ENCODE results near the gene CSNK1G3. TPM values are rescaled to one million over a fixed set of nuclear protein-coding genes. Genes with fewer than 3 reads are reported as not detected.

The CSNK1G3 gene
- polyA plus RNA-seq, 2 of the 4 experiments (the other 2 are of a cell fraction) = 24.0 to 50.9 TPM

DNA sequence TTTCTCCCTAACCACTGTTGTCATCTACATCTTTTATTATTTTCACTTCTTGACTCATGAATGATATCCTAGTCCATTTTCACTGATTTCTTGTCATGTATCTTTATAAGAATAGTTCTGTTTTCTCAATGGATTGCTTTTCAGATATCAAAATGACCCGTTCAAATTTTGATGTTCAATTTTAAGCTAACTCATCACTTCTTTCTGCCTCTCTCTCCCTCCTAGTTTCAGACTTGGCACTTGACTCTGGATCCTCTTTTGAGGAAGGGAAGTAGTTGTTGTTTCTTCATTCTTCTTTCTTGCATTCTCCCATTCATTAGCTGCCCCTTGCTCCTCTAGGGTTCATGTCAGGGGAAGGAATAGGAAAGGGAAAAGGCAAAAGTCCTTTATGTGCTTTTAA is 23.7 kb downstream of the CSNK1G3 start:
- H3K4me3 ChIP-seq = no peak overlapping the region
- DNase-seq (ENCODE audit: low read depth in 1 of 2, low spot score in 1 of 2) (no peak), ATAC-seq (no peak), FAIRE-seq (no peak)
- H3K27ac ChIP-seq = no peak overlapping the region
- 86% methylated on average over 1 of the region's 1 CpG for WGBS (ENCODE audit: missing lambda C conversion rate)
- 0 out of 3 replicates have a peak, but pooled peaks cover 5% of the 10 kb centered on the region for H3K4me1 ChIP-seq
- TF ChIP-seq MAFK (IDR thresholded peaks at IDR 0.05; ENCODE audit: partially characterized antibody) = peak; percentile 82
- TF ChIP-seq, protein P1, sequence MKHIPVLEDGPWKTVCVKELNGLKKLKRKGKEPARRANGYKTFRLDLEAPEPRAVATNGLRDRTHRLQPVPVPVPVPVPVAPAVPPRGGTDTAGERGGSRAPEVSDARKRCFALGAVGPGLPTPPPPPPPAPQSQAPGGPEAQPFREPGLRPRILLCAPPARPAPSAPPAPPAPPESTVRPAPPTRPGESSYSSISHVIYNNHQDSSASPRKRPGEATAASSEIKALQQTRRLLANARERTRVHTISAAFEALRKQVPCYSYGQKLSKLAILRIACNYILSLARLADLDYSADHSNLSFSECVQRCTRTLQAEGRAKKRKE (CRISPR knock-in tag; IDR thresholded peaks at IDR 0.05; ENCODE audit: low read depth) = no peak
- H3K9me3 ChIP-seq = no peaks in the 10 kb centered on the region
- no peak overlapping the region for H3K4me2 ChIP-seq
- CTCF ChIA-PET = no interaction called here
- POLR2A ChIA-PET = no interaction called here

DNA sequence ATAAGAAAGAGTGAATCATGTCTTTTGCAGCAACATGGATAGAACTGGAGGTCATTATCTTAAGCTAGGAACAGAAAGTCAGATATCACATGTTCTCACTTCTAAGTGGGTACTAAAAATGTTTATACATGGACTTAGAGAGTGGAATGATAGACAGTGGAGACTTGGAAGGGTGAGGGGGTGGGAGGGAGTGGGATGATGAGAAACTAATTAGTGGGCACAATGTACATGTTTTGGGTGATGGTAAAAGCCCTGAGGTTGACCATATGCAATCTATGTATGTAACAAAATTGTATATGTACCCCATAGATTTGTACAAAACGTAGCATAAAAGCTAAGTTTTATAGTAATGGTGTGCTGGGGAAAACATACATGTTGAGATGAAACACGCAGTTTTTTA is 25.3 kb downstream of the CSNK1G3 start:
- ATAC-seq = no peak
- H3K27ac ChIP-seq = no peak overlapping the region
- H3K4me1 ChIP-seq = 0 out of 3 replicates have a peak, but pooled peaks cover 5% of the 10 kb centered on the region
- H3K4me3 ChIP-seq = no peak overlapping the region
- no peak for DNase-seq (ENCODE audit: low read depth in 1 of 2, low spot score in 1 of 2)
- ChIA-PET CTCF (no interaction called here), POLR2A (interaction anchor here (0.6 kb wide), 1 partner anchor 30 kb away, joined by 4 read pairs; no protein-coding TSS in a partner anchor)
- no peaks in the 10 kb centered on the region for H3K9me3 ChIP-seq
- WGBS (ENCODE audit: missing lambda C conversion rate) = 81% methylated on average over 2 of the region's 2 CpGs
- no peak overlapping the region for H3K4me2 ChIP-seq
- TF ChIP-seq KDM1A (IDR thresholded peaks at IDR 0.05; ENCODE audit: low read depth) = no peak
- TF ChIP-seq, protein P2, sequence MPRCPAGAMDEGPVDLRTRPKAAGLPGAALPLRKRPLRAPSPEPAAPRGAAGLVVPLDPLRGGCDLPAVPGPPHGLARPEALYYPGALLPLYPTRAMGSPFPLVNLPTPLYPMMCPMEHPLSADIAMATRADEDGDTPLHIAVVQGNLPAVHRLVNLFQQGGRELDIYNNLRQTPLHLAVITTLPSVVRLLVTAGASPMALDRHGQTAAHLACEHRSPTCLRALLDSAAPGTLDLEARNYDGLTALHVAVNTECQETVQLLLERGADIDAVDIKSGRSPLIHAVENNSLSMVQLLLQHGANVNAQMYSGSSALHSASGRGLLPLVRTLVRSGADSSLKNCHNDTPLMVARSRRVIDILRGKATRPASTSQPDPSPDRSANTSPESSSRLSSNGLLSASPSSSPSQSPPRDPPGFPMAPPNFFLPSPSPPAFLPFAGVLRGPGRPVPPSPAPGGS (IDR thresholded peaks at IDR 0.05) = no peak
- no peak for FAIRE-seq

DNA sequence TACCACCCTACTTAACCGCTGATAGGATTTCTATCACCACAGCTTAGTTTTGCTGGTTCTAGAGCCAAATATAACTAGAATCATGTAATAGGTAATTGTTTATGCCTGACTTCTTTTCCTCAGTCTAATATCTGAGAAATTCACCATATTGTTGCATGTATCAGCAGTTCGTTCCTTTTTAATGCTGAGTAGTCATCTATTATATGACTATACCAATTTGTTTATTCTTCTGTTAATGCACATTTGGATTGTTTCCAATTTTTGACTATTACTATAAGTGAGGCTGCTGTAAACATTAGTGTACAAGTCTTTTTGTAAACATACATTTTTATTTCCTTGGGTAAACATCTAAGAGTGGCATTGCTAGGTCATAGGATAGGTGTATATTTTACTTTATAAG is 25.9 kb downstream of the CSNK1G3 start:
- no peak for FAIRE-seq
- Histone ChIP-seq H3K4me3 (no peak overlapping the region), H3K9me3 (no peaks in the 10 kb centered on the region), H3K4me1 (0 out of 3 replicates have a peak, but pooled peaks cover 5% of the 10 kb centered on the region), H3K27ac (no peak overlapping the region), H3K4me2 (no peak overlapping the region)
- no peak for DNase-seq (ENCODE audit: low read depth in 1 of 2, low spot score in 1 of 2)
- CTCF ChIA-PET = no interaction called here
- no peak for ATAC-seq
- POLR2A ChIA-PET = no interaction called here
- TF ChIP-seq, protein P3, sequence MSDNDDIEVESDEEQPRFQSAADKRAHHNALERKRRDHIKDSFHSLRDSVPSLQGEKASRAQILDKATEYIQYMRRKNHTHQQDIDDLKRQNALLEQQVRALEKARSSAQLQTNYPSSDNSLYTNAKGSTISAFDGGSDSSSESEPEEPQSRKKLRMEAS (IDR thresholded peaks at IDR 0.05) = no peak
- TF ChIP-seq MAFK (IDR thresholded peaks at IDR 0.05; ENCODE audit: partially characterized antibody) = peak; percentile 59
- 84% methylated on average over 2 of the region's 2 CpGs for WGBS (ENCODE audit: missing lambda C conversion rate)

DNA sequence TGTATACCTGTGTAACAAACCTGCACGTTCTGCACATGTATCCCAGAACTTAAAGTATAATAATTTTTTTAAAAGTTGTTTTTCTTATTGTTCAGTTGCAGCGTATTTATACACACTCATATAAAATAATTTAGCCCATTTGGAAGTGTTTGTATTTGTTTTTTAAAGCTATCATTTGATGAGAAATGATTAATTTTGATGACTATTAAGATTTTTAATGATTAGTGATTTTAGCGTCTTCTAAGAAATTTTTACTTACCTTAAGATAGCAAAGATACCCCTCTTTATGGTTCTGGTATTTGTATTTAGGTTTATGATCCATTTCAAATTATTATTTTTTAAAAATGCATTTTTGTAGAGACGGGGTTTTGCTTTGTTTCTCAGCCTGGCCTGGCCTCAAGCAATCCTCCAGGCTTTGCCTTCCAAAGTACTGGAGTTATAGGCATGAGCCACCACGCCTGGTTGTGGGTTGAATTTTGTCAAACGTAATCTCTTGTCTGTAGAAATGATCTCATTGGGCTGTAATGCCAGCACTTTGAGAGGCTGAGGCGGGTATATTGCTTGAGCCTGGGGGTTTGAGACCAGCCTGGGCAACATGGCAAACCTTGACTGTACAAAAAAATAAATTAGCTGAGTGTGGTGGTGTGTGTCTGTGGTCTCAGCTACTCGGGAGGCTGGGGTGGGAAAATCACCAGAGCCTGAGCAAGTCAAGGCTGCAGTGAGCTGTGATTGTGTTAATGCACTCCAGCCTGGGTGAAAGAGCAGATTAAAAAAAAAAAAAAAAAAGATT is 26.9 kb downstream of the CSNK1G3 start:
- 0 out of 3 replicates have a peak, but pooled peaks cover 5% of the 10 kb centered on the region for H3K4me1 ChIP-seq
- no peaks in the 10 kb centered on the region for H3K9me3 ChIP-seq
- DNase-seq (ENCODE audit: low read depth in 1 of 2, low spot score in 1 of 2) = peak in 1 of 2 experiments; percentile 9
- H3K4me2 ChIP-seq = no peak overlapping the region
- ChIA-PET CTCF (no interaction called here), POLR2A (no interaction called here)
- 86% methylated on average over 8 of the region's 8 CpGs for WGBS (ENCODE audit: missing lambda C conversion rate)
- no peak overlapping the region for H3K27ac ChIP-seq
- TF ChIP-seq, protein P4, sequence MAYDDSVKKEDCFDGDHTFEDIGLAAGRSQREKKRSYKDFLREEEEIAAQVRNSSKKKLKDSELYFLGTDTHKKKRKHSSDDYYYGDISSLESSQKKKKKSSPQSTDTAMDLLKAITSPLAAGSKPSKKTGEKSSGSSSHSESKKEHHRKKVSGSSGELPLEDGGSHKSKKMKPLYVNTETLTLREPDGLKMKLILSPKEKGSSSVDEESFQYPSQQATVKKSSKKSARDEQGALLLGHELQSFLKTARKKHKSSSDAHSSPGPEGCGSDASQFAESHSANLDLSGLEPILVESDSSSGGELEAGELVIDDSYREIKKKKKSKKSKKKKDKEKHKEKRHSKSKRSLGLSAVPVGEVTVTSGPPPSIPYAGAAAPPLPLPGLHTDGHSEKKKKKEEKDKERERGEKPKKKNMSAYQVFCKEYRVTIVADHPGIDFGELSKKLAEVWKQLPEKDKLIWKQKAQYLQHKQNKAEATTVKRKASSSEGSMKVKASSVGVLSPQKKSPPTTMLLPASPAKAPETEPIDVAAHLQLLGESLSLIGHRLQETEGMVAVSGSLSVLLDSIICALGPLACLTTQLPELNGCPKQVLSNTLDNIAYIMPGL (CRISPR knock-in tag; IDR thresholded peaks at IDR 0.05; ENCODE audit: borderline replicate concordance) = no peak
- peak; percentile 31 for TF ChIP-seq MAFK (IDR thresholded peaks at IDR 0.05; ENCODE audit: partially characterized antibody)
- TF ChIP-seq NFE2L2 (conservative IDR thresholded peaks at IDR 0.05; ENCODE audit: low read length) = no peak
- FAIRE-seq = no peak
- H3K4me3 ChIP-seq = no peak overlapping the region
- peak; percentile 30 to 44; a peak in 3 of 6 replicates for ATAC-seq

DNA sequence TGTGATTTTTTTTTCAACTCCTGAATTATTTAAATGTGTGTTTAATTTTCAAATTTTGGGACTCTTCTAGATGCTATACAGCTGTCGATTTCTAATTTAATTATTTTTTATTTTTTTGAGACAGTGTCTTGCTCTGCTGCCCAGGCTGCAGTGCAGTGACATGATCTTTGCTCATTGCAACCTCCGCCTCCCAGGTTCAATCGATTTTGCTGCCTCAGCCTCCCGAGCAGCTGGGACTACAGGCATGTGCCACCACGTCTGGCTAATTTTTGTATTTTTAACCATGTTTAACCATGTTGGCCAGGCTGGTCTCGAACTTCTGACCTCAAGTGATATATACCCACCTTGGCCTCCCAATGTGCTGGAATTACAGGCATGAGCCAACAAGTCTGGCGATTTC is 28.6 kb downstream of the CSNK1G3 start:
- no peak for DNase-seq (ENCODE audit: low read depth in 1 of 2, low spot score in 1 of 2)
- Histone ChIP-seq H3K4me3 (no peak overlapping the region), H3K4me1 (0 out of 3 replicates have a peak, but pooled peaks cover 5% of the 10 kb centered on the region), H3K27ac (no peak overlapping the region), H3K4me2 (no peak overlapping the region), H3K9me3 (no peaks in the 10 kb centered on the region)
- POLR2A ChIA-PET = no interaction called here
- CTCF ChIA-PET = no interaction called here
- TF ChIP-seq, protein P5, sequence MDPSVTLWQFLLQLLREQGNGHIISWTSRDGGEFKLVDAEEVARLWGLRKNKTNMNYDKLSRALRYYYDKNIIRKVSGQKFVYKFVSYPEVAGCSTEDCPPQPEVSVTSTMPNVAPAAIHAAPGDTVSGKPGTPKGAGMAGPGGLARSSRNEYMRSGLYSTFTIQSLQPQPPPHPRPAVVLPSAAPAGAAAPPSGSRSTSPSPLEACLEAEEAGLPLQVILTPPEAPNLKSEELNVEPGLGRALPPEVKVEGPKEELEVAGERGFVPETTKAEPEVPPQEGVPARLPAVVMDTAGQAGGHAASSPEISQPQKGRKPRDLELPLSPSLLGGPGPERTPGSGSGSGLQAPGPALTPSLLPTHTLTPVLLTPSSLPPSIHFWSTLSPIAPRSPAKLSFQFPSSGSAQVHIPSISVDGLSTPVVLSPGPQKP (IDR thresholded peaks at IDR 0.05; ENCODE audit: low read depth, low read length) = no peak
- TF ChIP-seq CBX2 (IDR thresholded peaks at IDR 0.05; ENCODE audit: borderline replicate concordance, low read depth) (no peak), MYC (IDR thresholded peaks at IDR 0.05; ENCODE audit: borderline replicate concordance, low read length) (no peak)
- no peak for FAIRE-seq
- 91% methylated on average over 7 of the region's 7 CpGs for WGBS (ENCODE audit: missing lambda C conversion rate)
- ATAC-seq = no peak

Measured in A549 (cell line).